ENCODE results near the gene RAPGEF6.
"Not testable (repeated sequence)": the region's sequence is repeated elsewhere in the genome, so short reads cannot be mapped to it uniquely, and the experiment has no call there.

The RAPGEF6 gene

GRCh38 chr5:131634996-131635683, at the start of gene RAPGEF6:
TSS of gene RAPGEF6 (minus strand) at chr5:131635229. CDS start at chr5:131635030, 199 bp downstream.
- peak; percentile 99 for DNase-seq

- DNase-seq = no peak
Observed at GRCh38 chr5:131684595-131684994, 49.6 kb upstream of the RAPGEF6 start.

GRCh38 chr5:131684051-131684450, 49.0 kb upstream of the RAPGEF6 start:
- no peak for DNase-seq

- no peak for DNase-seq
Observed at GRCh38 chr5:131682826-131683225, 47.8 kb upstream of the RAPGEF6 start.

GRCh38 chr5:131682175-131682574, 47.1 kb upstream of the RAPGEF6 start:
- no peak for DNase-seq

- no peak for DNase-seq
Observed at GRCh38 chr5:131679911-131680310, 44.9 kb upstream of the RAPGEF6 start.

GRCh38 chr5:131678273-131678672, 43.2 kb upstream of the RAPGEF6 start:
- DNase-seq = not testable (repeated sequence)

GRCh38 chr5:131677115-131677514, 42.1 kb upstream of the RAPGEF6 start:
- no peak for DNase-seq

GRCh38 chr5:131672776-131673175, 37.7 kb upstream of the RAPGEF6 start:
- DNase-seq = no peak

- no peak for DNase-seq
Observed at GRCh38 chr5:131671994-131672655, 37.1 kb upstream of the RAPGEF6 start.

GRCh38 chr5:131671409-131671808, 36.4 kb upstream of the RAPGEF6 start:
- DNase-seq = no peak

- no peak for DNase-seq
Observed at GRCh38 chr5:131664929-131665328, 29.9 kb upstream of the RAPGEF6 start.

- no peak for DNase-seq
Observed at GRCh38 chr5:131661933-131662332, 26.9 kb upstream of the RAPGEF6 start.

- no peak for DNase-seq
Observed at GRCh38 chr5:131659841-131660240, 24.8 kb upstream of the RAPGEF6 start.

- no peak for DNase-seq
Observed at GRCh38 chr5:131659290-131659689, 24.3 kb upstream of the RAPGEF6 start.

- no peak for DNase-seq
Observed at GRCh38 chr5:131654776-131655175, 19.7 kb upstream of the RAPGEF6 start.

- no peak for DNase-seq
Observed at GRCh38 chr5:131654309-131654708, 19.3 kb upstream of the RAPGEF6 start.

GRCh38 chr5:131649161-131649560, 14.1 kb upstream of the RAPGEF6 start:
- no peak for DNase-seq

- no peak for DNase-seq
Observed at GRCh38 chr5:131647048-131647769, 12.2 kb upstream of the RAPGEF6 start.

- DNase-seq = no peak
Observed at GRCh38 chr5:131644822-131645221, 9.8 kb upstream of the RAPGEF6 start.

GRCh38 chr5:131644370-131644769, 9.3 kb upstream of the RAPGEF6 start:
- DNase-seq = no peak

GRCh38 chr5:131641494-131641893, 6.5 kb upstream of the RAPGEF6 start:
- no peak for DNase-seq

GRCh38 chr5:131640043-131640856, 5.2 kb upstream of the RAPGEF6 start:
- no peak for DNase-seq

All from islet precursor cell (in vitro differentiated cells).